Heart right ventricle (tissue), 16 donors: ENCODE measurements around the gene GALNT13. TPM values are rescaled to one million over a fixed set of nuclear protein-coding genes. Genes with fewer than 3 reads are reported as not detected.

Source experiments
- ATAC-seq, 8 donors: fragments of 200-7000 bp; cut with Tn5 transposase; one replicate each; pipeline ENCODE4 v1.9.1; 2020; ENCODE audit warnings: mild to moderate bottlenecking in 8 of 8, moderate library complexity in 8 of 8, moderate number of reproducible peaks in 1 of 8
- DNase-seq, 2 donors: peaks; one replicate each; pipeline ENCODE4 v3.0.0-alpha.2; 2020
- H3K27ac ChIP-seq, 10 donors: fragments of 200-600 bp; sonication (generic) in 2 of 10; one replicate each; pipeline versions ENCODE4 v1.5.0 to v1.8.0; 2020 to 2022; ENCODE audit warnings: mild to moderate bottlenecking in 3 of 10
- H3K27me3 ChIP-seq, 7 donors: fragments of 200-600 bp; one replicate each; pipeline ENCODE4 v1.8.0; 2021 to 2022; ENCODE audit warnings: mild to moderate bottlenecking in 2 of 7
- H3K36me3 ChIP-seq, 9 donors: fragments of 200-600 bp; sonication (generic) in 1 of 9; one replicate each; pipeline versions ENCODE4 v1.5.0 to v1.8.0; 2020 to 2022; ENCODE audit warnings: mild to moderate bottlenecking in 2 of 9
- H3K4me1 ChIP-seq, 9 donors: fragments of 200-600 bp; sonication (generic) in 1 of 9; one replicate each; pipeline versions ENCODE4 v1.5.0 to v1.8.0; 2020 to 2022; ENCODE audit warnings: mild to moderate bottlenecking in 4 of 9
- H3K4me3 ChIP-seq, 10 donors: fragments of 200-600 bp; sonication (generic) in 2 of 10; one replicate each; pipeline versions ENCODE4 v1.5.0 to v1.8.0; 2020 to 2022; ENCODE audit warnings: mild to moderate bottlenecking in 7 of 10, moderate library complexity in 2 of 10
- H3K9me3 ChIP-seq, 11 donors: fragments of 200-600 bp in 10 of 11; sonication (generic) in 2 of 11; one replicate each; pipeline versions ENCODE4 v1.5.0 to v1.8.0; 2013 to 2022; ENCODE audit warnings: mild to moderate bottlenecking in 2 of 11, control low read depth in 1 of 11, moderate library complexity in 1 of 11
- CTCF ChIP-seq, 9 donors: fragments of 200-600 bp; sonication (generic) in 2 of 9; IDR thresholded peaks; one replicate each; pipeline versions ENCODE4 v1.5.0 to v1.8.0; 2021 to 2022; ENCODE audit warnings: antibody characterized with exemption in 9 of 9, mild to moderate bottlenecking in 5 of 9, moderate library complexity in 1 of 9
- WGBS, 2 donors: extraction: QIAGEN DNeasy Blood & Tissue Kit; methylation state at CpG; one replicate each; pipeline ENCODE4 v1.1.7; 2013; ENCODE audit warnings: inconsistent platforms in 1 of 2; 5-methylcytosine and 5-hydroxymethylcytosine counted together
- intact Hi-C, 10 donors: fragments of 100-400 bp; cut with DNase I; formaldehyde crosslinking; loops; one replicate each; pipeline versions ENCODE4 v1.11.1 to v1.14.2; 2022
- polyA plus RNA-seq, 2 donors: library from polyadenylated mRNA; stranded (reverse); fragments of 200-250 nt; gene quantifications; one replicate each; pipeline ENCODE4 v1.2.3, GENCODE V29; 2013
- total RNA-seq, 10 donors: library from RNA; stranded (reverse); fragmentation: NEBNext Ultra II Directional in 3 of 10; extraction: Animal tissue kit (Norgen Biotek cat#: 25700) in 3 of 10; gene quantifications; one replicate each; pipeline versions ENCODE4 v1.2.1 to v1.2.4, GENCODE V29; 2021 to 2023
- donor health status: Arrhythmogenic right ventricular cardiomyopathy.
- donor health status: ischemic (EF 13 %, LVEDD 7.1; RV severe dilation, severe dysfunction).
- donor health status: healthy with polysubstance abuse.
- donor health status: DM: no; HTN: yes; CAD: no.
- donor health status: DM: no; HTN: no; CAD: no.
- donor health status: ischemic (EF 25% LVEDD 6.9; RV normal size, moderate dysfunction).
- donor health status: ischemic (EF 25% LVEDD 5.7; RV mildly dilated, moderate dysfunction).
- donor health status: healthy.
- donor health status: DM: yes; HTN: yes; CAD: no.
- donor health status: Ischemic cardiomyopathy.
- donor health status: ischemic (EF 35%, LVEDD 5.7; RV mildly dilated, moderate dysfunction).
- donor health status: nonischemic (EF 11% LVEDD 7.7; RV severe dilation, severe dysfunction).
- donor health status: DM: yes; HTN: yes; CAD: no.
- donor health status: PGD.
- donor health status: ischemic (EF 29% LVEDD 5.4; RV normal size, mild dysfunction).
- donor health status: nonischemic (EF 23%, LVEDD 6.1; RV moderate dilation, normal function).

GALNT13 gene
- total and polyA plus RNA-seq, 12 donors, result 0.01 to 0.30 (median 0.05) TPM; not detected in 9

GRCh38 chr2:154187948-154188347, 316.2 kb downstream of the GALNT13 start:
- Histone ChIP-seq H3K27me3 (no peaks in the 10 kb centered on the region), H3K4me1 (no peaks in the 10 kb centered on the region), H3K4me3 (no peak overlapping the region), H3K9me3 (peaks cover 0 to 30% (median 15%) of the 10 kb centered on the region in 11 donors), H3K27ac (no peak overlapping the region), H3K36me3 (no peaks in the 10 kb centered on the region)
- DNase-seq, result no peak
- WGBS, 2 donors, result 31 to 44% methylated on average over 2 of the region's 2 CpGs
- intact Hi-C loops, result loop anchor here in 1 of 10 donors (10.0 kb wide), 1 partner anchor 327 kb away; no protein-coding TSS in a partner anchor
- no peak for TF ChIP-seq CTCF (IDR thresholded peaks at IDR 0.05)
- no peak for ATAC-seq

- WGBS, 2 donors, result 84 to 89% methylated on average over 2 of the region's 2 CpGs
- H3K27me3 ChIP-seq, result no peaks in the 10 kb centered on the region
These were observed 318.2 kb downstream of the GALNT13 start for GRCh38 chr2:154189953-154190352.

GRCh38 chr2:154193246-154193645, 321.5 kb downstream of the GALNT13 start:
- 69 to 70% methylated on average over 2 of the region's 2 CpGs for WGBS, 2 donors
- Histone ChIP-seq H3K27ac (no peak overlapping the region), H3K9me3 (no peaks in the 10 kb centered on the region), H3K36me3 (no peaks in the 10 kb centered on the region), H3K4me3 (no peak overlapping the region), H3K27me3 (no peaks in the 10 kb centered on the region), H3K4me1 (no peaks in the 10 kb centered on the region)
- no peak for ATAC-seq
- no peak for DNase-seq
- TF ChIP-seq CTCF (IDR thresholded peaks at IDR 0.05), result no peak
- intact Hi-C loops, result no loop called here

More at GRCh38 chr2:154189953-154190352, 318.2 kb downstream of the GALNT13 start:
- H3K36me3 ChIP-seq, result no peaks in the 10 kb centered on the region
- no peak for ATAC-seq
- H3K4me1 ChIP-seq, result no peaks in the 10 kb centered on the region
- H3K27ac ChIP-seq, result no peak overlapping the region
- intact Hi-C loops, result loop anchor here in 1 of 10 donors (10.0 kb wide), 1 partner anchor 325 kb away; no protein-coding TSS in a partner anchor
- TF ChIP-seq CTCF (IDR thresholded peaks at IDR 0.05), result no peak
- no peak for DNase-seq
- H3K4me3 ChIP-seq, result no peak overlapping the region
- H3K9me3 ChIP-seq, result peaks cover 0 to 21% (median 13%) of the 10 kb centered on the region in 11 donors

GRCh38 chr2:154194909-154195643, 323.4 kb downstream of the GALNT13 start:
- H3K9me3 ChIP-seq, result no peaks in the 10 kb centered on the region
- no peak overlapping the region for H3K4me3 ChIP-seq
- no peaks in the 10 kb centered on the region for H3K36me3 ChIP-seq
- TF ChIP-seq CTCF (IDR thresholded peaks at IDR 0.05), result no peak
- WGBS, 2 donors, result 80 to 84% methylated on average over 5 of the region's 5 CpGs
- H3K4me1 ChIP-seq, result no peaks in the 10 kb centered on the region
- intact Hi-C loops, result no loop called here
- H3K27me3 ChIP-seq, result no peaks in the 10 kb centered on the region
- H3K27ac ChIP-seq, result no peak overlapping the region
- no peak for DNase-seq
- ATAC-seq, result no peak
